CD14-positive monocyte (primary cell): ENCODE measurements around the gene TMEM101. TPM values are rescaled to one million over a fixed set of nuclear protein-coding genes. Genes with fewer than 3 reads are reported as not detected.
"Not testable (repeated sequence)": the region's sequence is repeated elsewhere in the genome, so short reads cannot be mapped to it uniquely, and the experiment has no call there.

Experiments used
- DNase-seq, 3 donors: peaks; one replicate each; pipeline ENCODE4 v3.0.0-alpha.2; 2011 to 2022
- H2AFZ ChIP-seq: 2 replicates; pipeline ENCODE4 v1.6.0; 2012; ENCODE audit warnings: mild to moderate bottlenecking, low read depth, low read length, inconsistent platforms; ENCODE audit not compliant: insufficient read depth, poor library complexity, severe bottlenecking
- H3K27ac ChIP-seq, 2 donors: 1 replicate in 1 of 2; 2 replicates in 1 of 2; pipeline ENCODE4 v1.5.1; 2012 to 2013; ENCODE audit warnings: low read length in 2 of 2, control low read depth in 1 of 2, inconsistent platforms in 1 of 2, low read depth in 1 of 2, mild to moderate bottlenecking in 1 of 2
- H3K27me3 ChIP-seq, 2 donors: one replicate each; pipeline versions ENCODE4 v1.6.0 to v1.6.1; 2011 to 2013; ENCODE audit warnings: low read length in 2 of 2; ENCODE audit not compliant: control insufficient read depth in 2 of 2, insufficient read depth in 2 of 2
- H3K36me3 ChIP-seq, 2 donors: replicated peaks in 1 of 2; 1 replicate in 1 of 2; 2 replicates in 1 of 2; pipeline versions ENCODE4 v1.5.1 to v1.6.1; 2012 to 2013; ENCODE audit warnings: low read length in 2 of 2, control low read depth in 1 of 2, inconsistent platforms in 1 of 2, mild to moderate bottlenecking in 1 of 2; ENCODE audit not compliant: insufficient read depth in 2 of 2, control insufficient read depth in 1 of 2
- H3K4me1 ChIP-seq, 2 donors: 1 replicate in 1 of 2; 2 replicates in 1 of 2; pipeline versions ENCODE4 v1.5.1 to v1.6.1; 2012 to 2013; ENCODE audit warnings: low read length in 2 of 2, control low read depth in 1 of 2, inconsistent platforms in 1 of 2, mild to moderate bottlenecking in 1 of 2, moderate library complexity in 1 of 2; ENCODE audit not compliant: insufficient read depth in 2 of 2, control insufficient read depth in 1 of 2
- H3K4me2 ChIP-seq: replicated peaks from 2 replicates; pipeline ENCODE3; 2012; ENCODE audit warnings: low read length, moderate library complexity, mild to moderate bottlenecking; ENCODE audit not compliant: poor library complexity, severe bottlenecking; ENCODE audit errors: extremely low read depth
- H3K4me3 ChIP-seq, 3 experiments: fragments of 200-600 bp in 1 of 3; sonication (generic) in 1 of 3; replicated peaks in 1 of 3; 1 replicate in 2 of 3; 2 replicates in 1 of 3; pipeline ENCODE4 v1.5.1; 2011 to 2013; ENCODE audit warnings: low read length in 3 of 3, mild to moderate bottlenecking in 3 of 3, control low read depth in 2 of 3, low read depth in 2 of 3, inconsistent platforms in 1 of 3, moderate library complexity in 1 of 3
- H3K79me2 ChIP-seq: 2 replicates; pipeline ENCODE4 v1.6.0; 2012; ENCODE audit warnings: mild to moderate bottlenecking, control low read depth, inconsistent platforms, low read length, moderate library complexity; ENCODE audit not compliant: insufficient read depth
- H3K9ac ChIP-seq: 2 replicates; pipeline ENCODE4 v1.6.0; 2017; ENCODE audit warnings: low read length, mild to moderate bottlenecking; ENCODE audit not compliant: insufficient read depth, poor library complexity, severe bottlenecking
- H3K9me3 ChIP-seq, 2 donors: replicated peaks in 1 of 2; 1 replicate in 1 of 2; 2 replicates in 1 of 2; pipeline versions ENCODE4 v1.5.1 to v1.6.1; 2012 to 2013; ENCODE audit warnings: low read length in 2 of 2, control low read depth in 1 of 2; ENCODE audit not compliant: control insufficient read depth in 1 of 2, insufficient read depth in 1 of 2
- H4K20me1 ChIP-seq: 2 replicates; pipeline ENCODE4 v1.6.0; 2012; ENCODE audit warnings: mild to moderate bottlenecking, low read length, control low read depth, moderate library complexity; ENCODE audit not compliant: insufficient read depth
- H3K27ac Mint-ChIP-seq, 7 donors: one replicate each; pipeline ENCODE4 v1.8.0; 2020; ENCODE audit warnings: mild to moderate bottlenecking in 7 of 7, mixed read lengths in 7 of 7, moderate library complexity in 6 of 7, inconsistent platforms in 2 of 7
- H3K27me3 Mint-ChIP-seq, 3 donors: one replicate each; pipeline ENCODE4 v1.8.0; 2021 to 2022; ENCODE audit warnings: low read depth in 3 of 3, mild to moderate bottlenecking in 3 of 3, mixed read lengths in 3 of 3, moderate library complexity in 3 of 3, inconsistent platforms in 1 of 3
- H3K36me3 Mint-ChIP-seq, 2 donors: one replicate each; pipeline ENCODE4 v1.8.0; 2020; ENCODE audit warnings: mixed read lengths in 2 of 2, inconsistent platforms in 1 of 2, mild to moderate bottlenecking in 1 of 2
- H3K4me1 Mint-ChIP-seq: one replicate; pipeline ENCODE4 v1.8.0; 2020; ENCODE audit warnings: mild to moderate bottlenecking, mixed read lengths
- H3K4me3 Mint-ChIP-seq, 2 donors: one replicate each; pipeline ENCODE4 v1.8.0; 2020; ENCODE audit warnings: mild to moderate bottlenecking in 2 of 2, mixed read lengths in 2 of 2, moderate library complexity in 1 of 2
- H3K9me3 Mint-ChIP-seq, 7 donors: one replicate each; pipeline ENCODE4 v1.8.0; 2020 to 2022; ENCODE audit warnings: mixed read lengths in 7 of 7, mild to moderate bottlenecking in 6 of 7, moderate library complexity in 6 of 7, inconsistent platforms in 2 of 7
- WGBS: methylation state at CpG from one replicate; pipeline ENCODE4 v1.1.5; 2013; ENCODE audit warnings: missing lambda C conversion rate; ENCODE audit not compliant: insufficient coverage; 5-methylcytosine and 5-hydroxymethylcytosine counted together
- intact Hi-C, 2 donors: fragments of 100-400 bp; cut with micrococcal nuclease; formaldehyde crosslinking; loops; one replicate each; pipeline versions ENCODE4 v1.15.0 to v1.15.1; 2023
- polyA plus RNA-seq, 3 donors: library from polyadenylated mRNA; depleted of rRNA in 1 of 3; unstranded in 2 of 3; stranded (reverse) in 1 of 3; fragments of 300-500 nt in 2 of 3; fragments of >200 nt in 1 of 3; fragmentation: Illumina TruSeq in 2 of 3; gene quantifications; 1 replicate in 2 of 3; 2 replicates in 1 of 3; pipeline ENCODE4 v1.2.3, GENCODE V29; 2012 to 2021
- TF ChIP-seq, protein P1 (sequence below): fragments of 200-600 bp; IDR thresholded peaks from one replicate; pipeline ENCODE4 v1.8.0; 2022; ENCODE audit warnings: antibody characterized with exemption, mild to moderate bottlenecking

Gene TMEM101
- polyA plus RNA-seq, 3 donors, result 17.3 to 41.4 (median 33.6) TPM

DNA sequence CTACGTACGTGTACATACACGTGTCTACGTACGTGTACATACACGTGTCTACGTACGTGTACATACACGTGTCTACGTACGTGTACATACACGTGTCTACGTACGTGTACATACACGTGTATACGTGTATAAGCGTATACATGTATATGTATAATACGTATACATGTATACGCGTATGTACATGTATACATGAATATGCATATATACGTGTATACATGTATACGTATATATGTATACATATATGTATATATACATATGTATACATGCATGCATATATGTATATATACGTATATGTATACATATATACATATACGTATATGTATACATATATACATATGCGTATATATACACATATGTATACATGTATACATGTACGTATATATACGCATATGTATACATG lies 38.9 kb downstream of the TMEM101 start:
- DNase-seq, result no peak
- Histone ChIP-seq H3K9me3 (no peaks in the 10 kb centered on the region), H2AFZ (no peak overlapping the region), H3K9ac (no peak overlapping the region), H3K4me2 (no peak overlapping the region), H3K4me3 (no peak overlapping the region), H3K27ac (no peak overlapping the region), H3K4me1 (no peaks in the 10 kb centered on the region), H3K36me3 (no peaks in the 10 kb centered on the region), H3K79me2 (no peaks in the 10 kb centered on the region), H3K27me3 (peaks cover 3 to 5% of the 10 kb centered on the region in 2 donors), H4K20me1 (no peaks in the 10 kb centered on the region)
- TF ChIP-seq, protein P1, sequence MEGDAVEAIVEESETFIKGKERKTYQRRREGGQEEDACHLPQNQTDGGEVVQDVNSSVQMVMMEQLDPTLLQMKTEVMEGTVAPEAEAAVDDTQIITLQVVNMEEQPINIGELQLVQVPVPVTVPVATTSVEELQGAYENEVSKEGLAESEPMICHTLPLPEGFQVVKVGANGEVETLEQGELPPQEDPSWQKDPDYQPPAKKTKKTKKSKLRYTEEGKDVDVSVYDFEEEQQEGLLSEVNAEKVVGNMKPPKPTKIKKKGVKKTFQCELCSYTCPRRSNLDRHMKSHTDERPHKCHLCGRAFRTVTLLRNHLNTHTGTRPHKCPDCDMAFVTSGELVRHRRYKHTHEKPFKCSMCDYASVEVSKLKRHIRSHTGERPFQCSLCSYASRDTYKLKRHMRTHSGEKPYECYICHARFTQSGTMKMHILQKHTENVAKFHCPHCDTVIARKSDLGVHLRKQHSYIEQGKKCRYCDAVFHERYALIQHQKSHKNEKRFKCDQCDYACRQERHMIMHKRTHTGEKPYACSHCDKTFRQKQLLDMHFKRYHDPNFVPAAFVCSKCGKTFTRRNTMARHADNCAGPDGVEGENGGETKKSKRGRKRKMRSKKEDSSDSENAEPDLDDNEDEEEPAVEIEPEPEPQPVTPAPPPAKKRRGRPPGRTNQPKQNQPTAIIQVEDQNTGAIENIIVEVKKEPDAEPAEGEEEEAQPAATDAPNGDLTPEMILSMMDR, result no peak
- H3K9me3 Mint-ChIP-seq, result no peaks in the 10 kb centered on the region
- no CpG with 5 or more reads among the region's 27 CpGs for WGBS
- no peaks in the 10 kb centered on the region for H3K4me1 Mint-ChIP-seq
- no peak overlapping the region for H3K27ac Mint-ChIP-seq
- intact Hi-C loops, result no loop called here
- no peak overlapping the region for H3K4me3 Mint-ChIP-seq
- H3K27me3 Mint-ChIP-seq, result peaks cover 17 to 37% (median 29%) of the 10 kb centered on the region in 3 donors
- no peaks in the 10 kb centered on the region for H3K36me3 Mint-ChIP-seq

DNA sequence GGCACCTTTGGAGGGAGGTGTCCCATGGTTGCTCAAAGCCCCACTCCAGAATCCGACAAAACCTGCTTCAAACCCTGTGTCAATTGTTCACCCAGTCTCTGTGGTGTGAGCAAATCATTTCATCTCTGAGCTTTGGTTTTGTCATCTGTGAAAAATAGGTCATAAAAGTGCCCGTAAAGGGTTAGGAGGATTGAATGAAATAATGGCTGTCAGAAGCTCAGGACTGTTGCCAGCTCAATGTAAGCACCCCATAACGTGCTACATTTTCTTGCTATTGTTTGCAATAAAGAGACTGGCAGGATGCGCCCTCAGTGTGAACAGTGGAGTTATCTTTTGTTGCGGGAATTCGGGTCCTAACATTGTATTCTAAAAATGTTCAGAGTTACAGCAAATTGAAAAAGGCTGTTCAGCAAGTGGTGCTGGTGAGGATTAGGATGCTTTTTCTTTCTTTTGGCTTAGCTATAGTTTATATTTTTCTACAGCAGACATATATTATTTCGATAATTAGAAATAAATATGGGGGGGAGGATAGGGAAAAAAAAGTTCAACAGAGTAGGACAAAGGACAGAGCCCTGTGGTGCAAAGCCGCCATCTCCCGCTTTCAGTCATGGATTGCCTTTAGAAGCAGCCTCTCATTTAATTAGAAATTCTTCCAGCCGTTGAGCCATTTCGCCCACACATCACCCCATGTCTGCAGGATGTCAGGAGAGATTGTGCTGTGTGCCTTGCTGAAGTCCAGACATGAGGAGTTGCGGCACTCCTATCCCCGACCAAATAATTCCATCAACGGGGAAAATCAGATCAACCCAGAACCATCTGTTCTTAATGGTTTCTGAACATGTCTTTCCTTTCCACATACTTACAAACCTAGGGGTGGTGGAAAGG lies 40.1 kb downstream of the TMEM101 start:
- Histone ChIP-seq H3K9me3 (no peaks in the 10 kb centered on the region), H3K4me1 (no peaks in the 10 kb centered on the region), H3K36me3 (no peaks in the 10 kb centered on the region), H3K27ac (no peak overlapping the region), H3K27me3 (peaks cover 2 to 4% of the 10 kb centered on the region in 2 donors), H3K9ac (no peak overlapping the region), H3K79me2 (no peaks in the 10 kb centered on the region), H3K4me2 (no peak overlapping the region), H2AFZ (no peak overlapping the region), H3K4me3 (no peak overlapping the region), H4K20me1 (no peaks in the 10 kb centered on the region)
- DNase-seq, result no peak
- Mint-ChIP-seq H3K4me1 (no peaks in the 10 kb centered on the region), H3K9me3 (no peaks in the 10 kb centered on the region), H3K36me3 (no peaks in the 10 kb centered on the region), H3K27ac (no peak overlapping the region), H3K27me3 (peaks cover 14 to 31% (median 23%) of the 10 kb centered on the region in 3 donors), H3K4me3 (no peak overlapping the region)
- intact Hi-C loops, result no loop called here
- TF ChIP-seq, protein P1, result no peak
- WGBS, result 80% methylated on average over 2 of the region's 14 CpGs

DNA sequence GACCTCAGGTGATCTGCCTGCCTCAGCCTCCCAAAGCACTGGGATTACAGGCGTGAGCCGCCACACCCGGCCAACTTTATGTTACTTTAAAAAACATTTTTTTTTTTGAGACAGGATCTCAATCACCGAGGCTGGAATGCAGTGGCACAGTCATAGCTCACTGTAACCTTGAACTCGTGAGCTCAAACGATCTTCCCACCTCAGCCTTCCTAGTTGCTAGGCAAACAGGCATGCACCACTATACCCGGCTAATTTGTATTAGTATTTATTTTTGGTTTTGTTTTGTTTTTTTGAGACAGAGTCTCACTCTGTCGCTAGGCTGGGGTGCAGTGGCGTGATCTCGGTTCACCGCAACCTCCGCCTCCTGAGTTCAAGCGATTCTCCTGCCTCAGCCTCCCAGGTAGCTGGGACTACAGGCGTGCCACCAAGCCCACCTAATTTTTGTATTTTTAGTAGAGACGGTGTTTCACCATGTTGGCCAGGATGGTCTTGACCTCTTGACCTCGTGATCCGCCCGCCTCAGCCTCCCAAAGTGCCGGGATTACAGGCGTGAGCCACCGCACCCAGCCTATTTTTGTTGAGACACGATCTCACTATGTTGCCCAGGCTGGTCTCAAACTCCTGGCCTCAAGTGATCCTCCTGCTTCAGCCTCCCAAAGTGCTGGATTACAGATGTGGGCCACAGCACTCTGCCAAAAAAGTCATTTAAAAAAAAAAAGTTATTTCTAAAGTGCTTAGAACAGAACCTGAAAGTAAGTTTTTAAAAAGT lies 42.1 kb downstream of the TMEM101 start:
- WGBS, result over 99% methylated on average over 16 of the region's 22 CpGs
- H3K36me3 Mint-ChIP-seq, H2AFZ ChIP-seq, H3K27ac ChIP-seq, H3K9ac ChIP-seq, H3K4me3 ChIP-seq, H3K27me3 ChIP-seq, H3K4me2 ChIP-seq, DNase-seq, H4K20me1 ChIP-seq, H3K4me3 Mint-ChIP-seq, H3K79me2 ChIP-seq, H3K4me1 ChIP-seq, intact Hi-C loops, H3K9me3 Mint-ChIP-seq, H3K4me1 Mint-ChIP-seq, H3K36me3 ChIP-seq, H3K9me3 ChIP-seq, H3K27ac Mint-ChIP-seq: not testable (repeated sequence)
- peaks cover 7 to 24% (median 21%) of the 10 kb centered on the region in 3 donors for H3K27me3 Mint-ChIP-seq
